Esophagus muscularis mucosa (tissue), 4 donors: Measurements from ENCODE around the gene ABR. TPM values are rescaled to one million over a fixed set of nuclear protein-coding genes. Genes with fewer than 3 reads are reported as not detected.

Source experiments
- DNase-seq: peaks from one replicate; pipeline ENCODE4 v3.0.0-alpha.2; 2017; ENCODE audit errors: extremely low spot score
- H3K27ac ChIP-seq, 4 donors: fragments of 200-600 bp; sonication (generic); replicated peaks in 1 of 4; 1 replicate in 3 of 4; 2 replicates in 1 of 4; pipeline ENCODE4 v1.5.1; 2016 to 2019; ENCODE audit warnings: mild to moderate bottlenecking in 1 of 4
- H3K27me3 ChIP-seq, 4 donors: fragments of 200-600 bp; sonication (generic); one replicate each; pipeline versions ENCODE4 v1.5.1 to v1.6.0; 2016 to 2019
- H3K36me3 ChIP-seq, 4 donors: fragments of 200-600 bp; sonication (generic); one replicate each; pipeline ENCODE4 v1.5.1; 2016 to 2019
- H3K4me1 ChIP-seq, 4 donors: fragments of 200-600 bp; sonication (generic); one replicate each; pipeline ENCODE4 v1.5.1; 2016 to 2019
- H3K4me3 ChIP-seq, 4 donors: fragments of 200-600 bp; sonication (generic); 1 replicate in 2 of 4; 2 replicates in 2 of 4; pipeline ENCODE4 v1.5.1; 2016 to 2019; ENCODE audit warnings: mild to moderate bottlenecking in 4 of 4, moderate library complexity in 1 of 4
- H3K9me3 ChIP-seq, 4 donors: fragments of 200-600 bp; sonication (generic); 1 replicate in 3 of 4; 2 replicates in 1 of 4; pipeline ENCODE4 v1.5.1; 2016 to 2019
- CTCF ChIP-seq, 3 experiments: fragments of 200-600 bp in 2 of 3; fragments of 450-650 bp in 1 of 3; sonication (generic) in 2 of 3; IDR thresholded peaks; one replicate each; pipeline ENCODE4 v1.5.1; 2017 to 2019; ENCODE audit warnings: antibody characterized with exemption in 3 of 3, mild to moderate bottlenecking in 2 of 3, moderate library complexity in 1 of 3
- EP300 ChIP-seq: sonication (generic); formaldehyde crosslinking; IDR thresholded peaks from one replicate; pipeline ENCODE4 v1.6.1; 2017; ENCODE audit warnings: antibody characterized with exemption
- POLR2A ChIP-seq: fragments of 450-650 bp; IDR thresholded peaks from one replicate; pipeline ENCODE4 v1.6.1; 2017; ENCODE audit warnings: antibody characterized with exemption, moderate library complexity, mild to moderate bottlenecking, low read depth
- POLR2AphosphoS5 ChIP-seq, 2 donors: sonication (generic); formaldehyde crosslinking; IDR thresholded peaks; one replicate each; pipeline ENCODE4 v1.6.1; 2017; ENCODE audit warnings: antibody characterized with exemption in 2 of 2
- WGBS: methylation state at CpG from one replicate; pipeline ENCODE4 v1.1.5; 2018; 5-methylcytosine and 5-hydroxymethylcytosine counted together
- intact Hi-C: fragments of 100-400 bp; cut with DNase I; formaldehyde crosslinking; loops from one replicate; pipeline ENCODE4 v1.15.1; 2023
- total RNA-seq, 4 donors: library from RNA; depleted of rRNA; stranded (reverse); fragments of >200 nt; gene quantifications; one replicate each; pipeline versions ENCODE4 v1.1.0 to v1.2.1, GENCODE V29; 2016

ABR gene
- total RNA-seq, 4 donors from 2014 or later: 98.4 to 142 (median 114) TPM

DNA sequence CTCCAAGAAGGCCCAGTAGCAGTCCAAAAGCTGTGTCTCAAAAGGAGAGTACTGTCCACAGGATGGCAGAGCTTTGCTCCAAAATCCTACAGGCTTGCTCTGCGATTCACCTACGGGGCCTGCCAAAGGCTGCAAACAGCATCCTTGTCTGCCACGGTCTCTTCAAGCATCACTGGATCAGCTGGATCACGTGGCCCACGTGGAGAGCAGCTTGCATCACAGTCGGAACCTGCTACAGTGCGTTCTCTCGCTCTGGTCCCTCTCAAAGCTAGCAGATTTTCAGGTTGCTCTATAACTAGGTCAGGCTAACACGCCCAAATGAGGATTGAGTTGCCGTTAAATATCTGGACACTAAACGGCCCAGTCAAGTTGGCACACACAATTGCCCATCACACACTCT is 191.2 kb downstream of the ABR start:
- intact Hi-C loops: no loop called here
- H3K27me3 ChIP-seq: no peaks in the 10 kb centered on the region
- no peak overlapping the region for H3K4me3 ChIP-seq
- no peak for DNase-seq
- H3K4me1 ChIP-seq: no peaks in the 10 kb centered on the region
- no peak overlapping the region for H3K27ac ChIP-seq
- no peaks in the 10 kb centered on the region for H3K9me3 ChIP-seq
- no peaks in the 10 kb centered on the region for H3K36me3 ChIP-seq
- TF ChIP-seq CTCF (IDR thresholded peaks at IDR 0.05) (no peak), POLR2AphosphoS5 (IDR thresholded peaks at IDR 0.05) (no peak), EP300 (no peak), POLR2A (no peak)
- 85% methylated on average over 11 of the region's 11 CpGs for WGBS

DNA sequence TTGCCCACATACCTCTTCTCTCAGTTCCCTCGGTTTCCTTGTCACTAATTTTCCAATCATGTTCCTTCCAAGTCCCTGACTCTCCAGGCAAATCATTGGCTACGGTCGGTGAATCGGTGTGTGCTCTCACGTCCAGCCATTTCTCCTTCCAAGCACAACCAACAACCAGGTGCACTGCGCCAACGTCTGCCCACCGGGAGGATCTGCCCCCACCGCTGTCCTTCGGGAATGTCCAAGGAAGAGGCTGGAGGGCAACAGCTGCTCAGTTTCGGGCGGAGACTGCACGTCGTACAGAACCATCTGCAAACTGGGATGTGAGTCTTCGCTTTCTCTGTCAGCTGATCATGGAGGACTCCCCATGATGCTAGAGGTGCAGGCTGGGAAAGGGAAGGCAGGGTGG is 191.8 kb downstream of the ABR start:
- 92% methylated on average over 15 of the region's 15 CpGs for WGBS
- DNase-seq: no peak
- no peaks in the 10 kb centered on the region for H3K4me1 ChIP-seq
- H3K36me3 ChIP-seq: no peaks in the 10 kb centered on the region
- H3K9me3 ChIP-seq: no peaks in the 10 kb centered on the region
- no peaks in the 10 kb centered on the region for H3K27me3 ChIP-seq
- no peak overlapping the region for H3K27ac ChIP-seq
- TF ChIP-seq EP300 (no peak), POLR2A (no peak), CTCF (IDR thresholded peaks at IDR 0.05) (no peak), POLR2AphosphoS5 (IDR thresholded peaks at IDR 0.05) (no peak)
- no peak overlapping the region for H3K4me3 ChIP-seq
- intact Hi-C loops: no loop called here

DNA sequence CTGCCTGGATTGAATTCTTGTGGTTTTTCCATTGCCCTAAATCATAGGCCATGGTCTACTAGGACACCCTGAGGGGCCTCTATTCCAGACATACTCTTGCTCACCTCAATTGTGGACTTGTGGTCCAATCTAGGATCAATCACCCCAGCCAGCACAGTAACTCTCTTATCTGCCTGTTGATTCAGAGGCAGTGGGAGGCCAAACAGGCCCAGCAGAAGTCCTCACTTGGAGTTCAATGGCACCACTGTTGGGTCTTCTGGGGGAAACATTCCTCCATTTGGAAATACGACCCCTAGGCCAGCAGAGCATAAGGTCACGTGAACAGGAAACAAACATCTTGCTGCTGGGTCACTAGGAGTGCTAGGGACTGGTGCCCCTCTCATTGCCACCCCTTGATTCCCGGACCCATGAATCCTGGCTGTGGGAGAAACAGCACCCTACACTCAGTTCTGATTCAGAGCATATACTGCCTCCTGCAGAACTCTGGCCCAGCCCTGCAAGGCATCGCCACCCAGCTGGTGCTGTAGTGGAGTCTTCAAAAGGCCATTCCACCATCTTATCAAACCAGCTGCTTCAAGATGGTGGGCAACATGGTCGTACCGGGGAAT is 193.4 kb downstream of the ABR start:
- DNase-seq: no peak
- Histone ChIP-seq H3K27ac (no peak overlapping the region), H3K4me1 (peaks cover 0 to under 1% (median 0%) of the 10 kb centered on the region in 4 donors), H3K27me3 (no peaks in the 10 kb centered on the region), H3K9me3 (no peaks in the 10 kb centered on the region), H3K4me3 (no peak overlapping the region), H3K36me3 (no peaks in the 10 kb centered on the region)
- TF ChIP-seq EP300 (no peak), POLR2A (no peak), CTCF (IDR thresholded peaks at IDR 0.05) (no peak), POLR2AphosphoS5 (IDR thresholded peaks at IDR 0.05) (no peak)
- WGBS: 89% methylated on average over 3 of the region's 6 CpGs
- intact Hi-C loops: no loop called here

DNA sequence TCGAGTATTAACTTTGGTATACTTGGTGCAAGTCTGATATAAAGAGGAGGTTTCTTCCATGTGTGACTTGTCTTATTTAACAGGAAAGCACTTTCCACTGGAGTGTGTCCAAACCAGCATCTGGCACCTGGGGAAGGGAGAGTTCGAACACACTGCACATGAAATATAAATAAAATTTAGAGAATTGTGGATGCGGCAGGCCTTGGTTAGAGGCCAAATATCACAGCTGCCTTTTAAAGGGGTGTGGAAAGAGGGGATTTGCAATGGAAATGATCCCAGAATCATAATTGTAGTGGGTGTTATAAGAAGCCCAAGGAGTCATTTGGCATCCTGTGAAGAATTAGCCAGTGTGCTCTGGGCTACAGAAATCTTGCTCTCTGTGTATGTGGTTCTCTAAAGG is 195.9 kb downstream of the ABR start:
- no peaks in the 10 kb centered on the region for H3K9me3 ChIP-seq
- H3K27me3 ChIP-seq: no peaks in the 10 kb centered on the region
- 33% methylated on average over 3 of the region's 3 CpGs for WGBS
- DNase-seq: no peak
- intact Hi-C loops: no loop called here
- no peak for TF ChIP-seq POLR2AphosphoS5 (IDR thresholded peaks at IDR 0.05)
- TF ChIP-seq EP300: no peak
- no peak overlapping the region for H3K27ac ChIP-seq
- no peaks in the 10 kb centered on the region for H3K36me3 ChIP-seq
- peaks cover 7 to 16% (median 15%) of the 10 kb centered on the region in 4 donors for H3K4me1 ChIP-seq
- no peak overlapping the region for H3K4me3 ChIP-seq

DNA sequence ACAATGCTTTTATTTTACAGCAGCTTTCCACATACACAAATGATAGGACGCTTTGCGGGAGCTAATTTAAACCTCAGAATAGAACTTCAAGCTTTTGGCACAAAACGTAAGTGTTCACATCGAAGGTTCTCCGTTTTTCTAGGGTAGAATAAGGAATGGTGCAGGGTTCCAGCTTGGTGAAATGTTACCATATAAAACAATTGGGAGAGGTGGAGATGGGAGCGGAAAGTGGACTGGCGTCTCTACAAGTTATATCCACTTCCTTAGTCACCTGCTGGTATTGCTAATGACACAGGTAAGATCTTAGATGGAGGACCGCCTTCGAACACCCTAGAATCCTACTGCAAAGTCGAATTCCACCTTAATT is 198.5 kb downstream of the ABR start:
- WGBS: 34% methylated on average over 10 of the region's 10 CpGs
- DNase-seq: no peak
- no peaks in the 10 kb centered on the region for H3K36me3 ChIP-seq
- H3K4me3 ChIP-seq: no peak overlapping the region
- H3K4me1 ChIP-seq: peaks cover 20 to 42% (median 41%) of the 10 kb centered on the region in 4 donors
- H3K27ac ChIP-seq: peak overlapping the region in 1 of 4 donors; percentile 94
- intact Hi-C loops: loop anchor here (1.0 kb wide), 1 partner anchor 187 kb away; no protein-coding TSS in a partner anchor
- no peaks in the 10 kb centered on the region for H3K9me3 ChIP-seq
- no peaks in the 10 kb centered on the region for H3K27me3 ChIP-seq
- no peak for TF ChIP-seq EP300
- no peak for TF ChIP-seq CTCF (IDR thresholded peaks at IDR 0.05)
- no peak for TF ChIP-seq POLR2A
- no peak for TF ChIP-seq POLR2AphosphoS5 (IDR thresholded peaks at IDR 0.05)
